GM12874 (cell line): Measurements from ENCODE around the gene POGZ.

Source experiments
- TF ChIP-seq, protein P1 (sequence below): IDR thresholded peaks from 2 replicates; pipeline ENCODE4 v1.5.1; 2011; ENCODE audit warnings: low read depth, mild to moderate bottlenecking, control low read depth, low read length, moderate library complexity; ENCODE audit not compliant: insufficient read depth

Gene POGZ

DNA sequence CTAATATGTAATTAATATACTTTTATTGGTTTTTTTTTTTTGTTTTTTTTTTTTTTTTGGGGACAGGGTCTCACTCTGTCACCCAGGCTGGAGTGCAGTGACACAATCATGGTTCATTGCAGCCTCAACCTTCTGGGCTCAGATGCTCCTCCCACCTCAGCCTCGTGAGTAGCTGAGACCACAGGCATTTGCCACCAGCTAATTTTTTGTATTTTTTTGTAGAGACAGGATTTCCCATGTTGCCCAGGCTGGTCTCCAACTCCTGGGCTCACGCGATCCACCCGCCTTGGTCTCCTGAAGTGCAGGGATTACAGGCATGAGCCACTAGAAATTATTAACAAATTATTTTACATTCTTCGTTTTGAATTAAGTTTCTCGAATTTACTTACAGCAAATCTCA lies 16.8 kb upstream of the POGZ start:
- TF ChIP-seq, protein P1, sequence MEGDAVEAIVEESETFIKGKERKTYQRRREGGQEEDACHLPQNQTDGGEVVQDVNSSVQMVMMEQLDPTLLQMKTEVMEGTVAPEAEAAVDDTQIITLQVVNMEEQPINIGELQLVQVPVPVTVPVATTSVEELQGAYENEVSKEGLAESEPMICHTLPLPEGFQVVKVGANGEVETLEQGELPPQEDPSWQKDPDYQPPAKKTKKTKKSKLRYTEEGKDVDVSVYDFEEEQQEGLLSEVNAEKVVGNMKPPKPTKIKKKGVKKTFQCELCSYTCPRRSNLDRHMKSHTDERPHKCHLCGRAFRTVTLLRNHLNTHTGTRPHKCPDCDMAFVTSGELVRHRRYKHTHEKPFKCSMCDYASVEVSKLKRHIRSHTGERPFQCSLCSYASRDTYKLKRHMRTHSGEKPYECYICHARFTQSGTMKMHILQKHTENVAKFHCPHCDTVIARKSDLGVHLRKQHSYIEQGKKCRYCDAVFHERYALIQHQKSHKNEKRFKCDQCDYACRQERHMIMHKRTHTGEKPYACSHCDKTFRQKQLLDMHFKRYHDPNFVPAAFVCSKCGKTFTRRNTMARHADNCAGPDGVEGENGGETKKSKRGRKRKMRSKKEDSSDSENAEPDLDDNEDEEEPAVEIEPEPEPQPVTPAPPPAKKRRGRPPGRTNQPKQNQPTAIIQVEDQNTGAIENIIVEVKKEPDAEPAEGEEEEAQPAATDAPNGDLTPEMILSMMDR, result no peak

DNA sequence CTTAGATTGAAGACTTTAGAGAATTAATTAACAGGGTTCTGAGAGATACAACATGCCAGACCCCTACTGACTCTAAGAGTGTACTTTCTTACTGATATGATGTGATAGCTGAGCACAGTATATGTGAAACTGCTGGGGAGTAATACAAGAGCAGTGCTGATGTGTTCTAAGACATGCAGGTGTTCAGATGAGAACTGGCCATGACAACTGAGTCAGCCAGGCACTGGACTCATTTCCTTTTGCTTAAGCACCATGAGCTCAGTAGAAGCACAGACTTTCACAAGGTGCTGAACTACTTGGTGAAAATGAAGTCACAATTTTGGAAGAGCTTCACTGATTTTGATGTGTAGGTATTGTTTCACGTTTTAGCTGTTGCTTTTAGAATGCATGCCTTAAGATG lies 15.9 kb upstream of the POGZ start:
- TF ChIP-seq, protein P1, result no peak

DNA sequence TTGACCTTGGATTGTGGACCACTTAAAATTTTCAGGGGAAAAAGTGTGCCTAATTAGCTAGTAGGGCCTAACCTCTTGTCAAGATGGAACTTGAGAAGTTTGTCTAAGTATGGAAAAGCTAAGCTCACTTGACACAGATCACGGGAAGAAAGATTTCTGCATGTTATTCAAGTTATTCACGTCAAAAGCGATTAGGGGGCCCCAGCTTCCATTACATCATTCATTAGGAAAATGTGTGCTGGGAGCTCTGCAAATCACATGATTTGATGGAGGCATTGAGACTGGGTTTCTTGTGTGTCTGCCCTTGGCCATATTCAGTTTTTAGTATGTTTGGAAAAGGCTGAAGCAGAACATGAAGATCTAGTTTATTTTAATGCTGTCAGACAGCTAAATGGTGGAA lies 15.5 kb upstream of the POGZ start:
- TF ChIP-seq, protein P1, result no peak

DNA sequence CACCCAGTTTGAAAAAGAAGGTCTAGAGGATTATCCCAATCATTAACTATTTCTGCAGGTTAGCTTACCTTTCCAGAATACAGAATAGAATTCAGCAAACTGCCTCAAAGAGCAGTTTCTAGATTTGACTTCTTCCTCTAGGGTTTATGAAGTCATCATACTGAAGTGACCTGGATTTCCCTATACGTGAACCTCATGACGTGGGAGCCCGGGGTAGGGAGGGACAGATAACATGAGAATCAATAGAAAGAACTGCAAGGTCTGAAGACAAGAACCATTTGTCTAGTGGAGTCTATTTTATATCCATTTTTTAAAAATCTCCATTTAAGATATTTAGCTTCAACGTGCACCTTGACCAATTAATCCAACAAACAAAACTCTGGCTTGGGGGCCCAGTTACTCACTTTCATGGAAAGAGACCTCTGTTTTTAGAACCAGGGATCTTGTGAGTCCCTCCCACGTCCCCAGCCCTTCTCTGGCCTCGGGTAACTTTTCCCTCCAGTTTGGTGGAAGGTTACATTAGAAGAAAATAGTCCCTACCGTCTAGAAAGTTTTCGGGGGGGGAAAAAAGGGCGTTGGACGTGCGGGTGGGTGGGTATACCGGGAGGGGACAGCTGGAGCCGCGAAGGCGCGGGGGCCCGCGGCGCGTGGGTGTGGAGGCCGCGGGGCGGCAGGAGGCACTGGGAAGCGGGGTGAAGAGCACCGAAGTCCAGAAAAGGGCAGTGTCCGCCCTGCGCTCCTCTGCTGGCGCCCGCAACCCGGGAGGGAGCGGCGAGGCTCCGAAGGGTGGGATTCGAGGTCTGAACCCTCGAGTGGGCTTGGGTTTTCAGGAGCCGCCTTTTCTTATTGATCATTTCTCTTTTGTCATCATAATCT lies 13.8 kb upstream of the POGZ start:
- TF ChIP-seq, protein P1, result no peak

DNA sequence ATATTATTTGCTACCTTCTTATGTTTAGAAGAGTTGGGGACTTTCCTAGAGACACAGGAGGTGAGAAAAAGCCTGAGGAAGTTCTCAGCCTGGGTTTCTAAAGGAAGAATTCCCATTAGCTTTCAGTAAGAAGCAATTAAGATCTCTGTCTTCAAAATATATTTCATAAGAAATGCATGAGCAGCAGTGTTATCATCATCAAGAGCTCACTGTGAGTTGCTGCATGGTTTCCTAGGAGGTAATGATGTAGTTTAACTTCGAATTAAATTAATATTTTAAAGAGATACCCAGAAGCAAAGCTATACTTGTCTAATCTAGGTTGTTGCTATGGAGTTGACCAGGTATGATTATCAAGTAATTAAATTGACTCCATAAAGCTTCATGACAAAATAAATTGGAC lies 5.7 kb upstream of the POGZ start:
- TF ChIP-seq, protein P1, result no peak

DNA sequence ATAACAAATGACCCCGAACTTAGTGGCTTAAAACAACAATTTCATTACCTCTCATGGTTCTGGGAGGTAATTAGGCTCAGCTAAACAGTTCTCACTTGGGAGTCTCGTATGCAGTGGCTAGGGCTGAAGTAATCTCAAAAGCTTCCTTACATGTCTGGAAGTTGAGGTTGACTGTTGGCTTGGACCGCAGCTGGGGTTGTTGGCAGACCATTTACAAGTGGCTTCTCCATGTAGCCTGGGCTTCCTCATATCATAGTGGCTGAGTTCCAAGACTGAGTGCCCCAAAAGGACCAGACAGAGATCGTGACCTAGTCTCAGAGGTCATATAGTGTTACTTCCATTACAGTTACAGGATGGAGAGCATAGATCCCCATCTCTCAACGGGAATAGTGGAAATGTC lies 2.4 kb upstream of the POGZ start:
- TF ChIP-seq, protein P1, result no peak

DNA sequence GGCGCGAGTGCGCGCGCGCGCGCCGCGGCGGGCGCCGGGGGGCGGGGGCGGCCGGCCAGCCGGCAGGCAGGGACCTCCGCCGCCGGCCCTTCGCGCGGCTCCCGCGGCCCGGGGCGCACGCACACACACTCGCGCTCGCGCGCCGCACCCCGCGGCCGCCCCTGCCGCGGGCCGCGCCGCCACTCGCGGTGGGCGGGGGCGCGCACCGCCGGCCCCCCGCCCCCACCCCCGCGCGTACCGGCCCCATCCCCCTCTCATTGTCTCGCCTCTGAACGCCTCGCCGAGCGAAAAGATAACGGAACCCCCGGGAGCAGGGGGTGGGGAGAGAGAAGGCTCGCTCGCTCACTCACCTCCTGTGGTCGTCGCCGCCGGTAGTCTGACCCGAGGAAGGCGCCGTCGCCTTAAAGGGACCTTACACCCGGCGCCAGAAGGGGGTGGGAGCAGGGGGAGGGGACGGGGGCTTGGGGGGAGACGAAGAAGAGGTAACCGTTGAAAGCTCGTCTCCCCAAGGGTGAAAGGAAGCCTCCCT lies 428 bp downstream of the POGZ start:
- TF ChIP-seq, protein P1, result no peak
